Aortic smooth muscle cell (primary cell): ENCODE measurements around the gene PRAC2. TPM values are rescaled to one million over a fixed set of nuclear protein-coding genes. Genes with fewer than 3 reads are reported as not detected.

Experiments
- total RNA-seq: library from RNA; depleted of rRNA; stranded (reverse); fragments of >200 nt; gene quantifications from 2 replicates; pipeline ENCODE4 v1.2.3, GENCODE V29; 2014

Gene PRAC2
- not detected in 2 replicates for total RNA-seq

DNA sequence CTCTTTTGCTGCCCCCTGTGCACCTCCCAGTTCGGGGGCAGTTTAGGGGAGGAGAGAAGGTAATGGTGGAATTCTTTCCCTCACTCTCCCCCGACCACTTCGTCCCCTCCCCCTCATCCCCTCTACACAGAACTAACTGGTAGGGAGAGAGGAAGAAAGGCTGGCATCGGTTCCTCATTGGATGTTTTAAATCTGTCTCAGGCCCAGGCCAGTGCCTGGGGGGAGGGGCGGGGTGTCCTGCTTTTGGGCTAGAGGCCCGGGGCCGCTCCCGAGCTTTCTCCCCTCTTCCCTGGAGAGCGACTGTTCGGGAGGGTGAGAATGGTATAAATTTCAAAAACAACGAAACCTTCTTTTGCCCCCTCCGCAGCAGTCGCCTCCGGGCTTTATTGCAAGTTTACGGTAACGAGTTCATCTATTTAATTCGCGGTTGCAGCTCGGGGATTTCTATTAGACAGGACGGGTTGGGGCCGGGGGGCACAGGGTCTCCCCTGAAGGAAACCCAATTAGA is at the start of gene PRAC2:
Gene PRAC2, plus strand, starts transcription at position 271 of the 508 bp plus-strand sequence. CDS start 1,226 bp downstream, outside the sequence.

DNA sequence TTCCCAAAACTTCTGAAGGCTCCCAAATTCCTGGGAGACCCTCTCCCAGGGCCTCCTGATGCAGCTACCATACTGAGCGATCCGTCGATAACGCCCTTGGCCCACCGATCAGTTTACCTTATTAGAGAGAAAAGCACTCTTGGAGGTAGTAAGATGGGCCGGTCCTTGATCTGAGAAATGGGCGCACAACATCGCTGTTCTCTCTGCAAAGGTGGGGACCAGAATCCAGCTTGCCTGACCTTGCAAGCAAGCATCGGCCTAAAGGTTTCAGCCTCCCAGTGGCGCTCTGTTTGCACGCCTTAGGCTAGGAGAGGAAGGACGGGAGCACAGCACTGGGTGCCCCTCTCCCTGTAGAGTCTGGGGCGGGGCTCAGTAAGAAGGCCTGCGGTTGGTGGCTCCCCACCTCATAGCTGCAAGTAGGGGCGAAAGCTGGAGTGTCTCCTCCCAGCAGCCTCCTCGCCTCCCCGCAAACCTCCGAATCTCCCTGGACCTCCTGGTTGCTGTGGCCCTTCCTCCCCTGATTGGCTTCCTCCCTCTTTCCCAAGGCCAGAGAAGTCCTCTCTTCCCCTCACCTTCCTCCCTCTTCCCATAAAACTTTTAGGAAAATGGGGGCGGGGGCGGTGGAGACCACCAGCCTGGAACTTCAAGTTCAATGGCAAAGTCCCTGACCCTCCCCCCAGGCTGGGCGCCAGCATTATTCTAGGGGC is 631 bp upstream of the PRAC2 start, which contains the start of gene PRAC1:
Gene PRAC1, minus strand, starts transcription at position 318 of the 707 bp plus-strand sequence. Its CDS starts 126 bp downstream, at position 192.

DNA sequence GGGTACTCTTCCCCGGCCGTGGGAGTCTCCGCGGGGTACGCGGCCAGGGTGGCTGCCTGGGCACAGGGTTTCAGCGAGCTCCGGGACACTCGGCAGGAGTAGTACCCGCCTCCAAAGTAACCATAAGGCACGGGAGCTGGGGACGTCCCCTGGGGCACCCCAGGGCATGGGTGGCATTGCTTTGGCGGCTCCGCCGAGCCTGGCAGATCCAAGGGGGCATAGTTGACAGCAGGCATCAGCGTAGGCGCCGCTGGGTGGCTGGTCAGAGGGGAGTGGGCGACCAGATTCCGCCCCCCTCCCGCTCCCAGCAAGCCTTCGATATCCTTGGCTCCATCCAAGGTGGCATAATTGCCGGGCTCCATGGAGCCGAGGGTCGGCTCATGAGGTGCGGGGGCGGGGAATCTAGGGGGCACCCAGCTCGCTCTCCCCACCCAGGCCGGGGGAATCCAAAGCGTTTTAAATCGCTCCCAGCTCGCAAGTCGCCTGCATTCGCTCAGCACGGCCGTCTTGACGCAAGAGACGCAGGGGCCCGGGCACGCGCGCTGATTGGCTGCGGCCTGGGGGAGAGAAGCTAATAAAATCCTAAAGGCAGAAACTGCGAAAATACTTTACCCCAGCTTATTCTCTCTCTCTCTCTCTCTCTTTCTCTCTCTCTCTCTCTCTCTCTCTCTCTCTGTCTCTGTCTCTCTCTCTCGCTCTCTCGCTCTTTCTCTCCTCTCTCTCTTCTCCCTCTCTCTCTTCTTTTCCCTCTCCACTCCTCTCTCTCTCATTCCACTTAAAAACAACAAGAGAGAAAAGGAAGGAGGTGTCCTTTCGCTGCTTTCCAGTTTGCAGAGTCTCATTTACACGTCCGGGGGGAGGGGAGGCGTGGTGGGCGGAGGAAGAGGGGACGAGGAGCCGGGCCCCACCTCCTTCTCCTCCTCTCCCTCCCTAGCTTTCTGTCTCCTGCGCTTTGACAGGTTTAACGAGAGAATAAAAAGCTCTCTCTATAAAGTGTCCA is 5.5 kb downstream of the PRAC2 start, which contains the start of gene HOXB13:
Gene HOXB13, minus strand, starts transcription at position 519 of the 1,000 bp plus-strand sequence. Its CDS starts 157 bp downstream, at position 362.

Other genes starting within 250 kb of the PRAC2 start
- not detected in 2 replicates for gene HOXB1, start 192.2 kb upstream of the PRAC2 start, total RNA-seq
- 1.5 and 1.8 TPM in 2 replicates for gene HOXB2, start 178.1 kb upstream of the PRAC2 start, total RNA-seq
- gene HOXB4, start 144.8 kb upstream of the PRAC2 start, total RNA-seq: 0.06 and 0.26 TPM in 2 replicates
- 0.26 and 0.31 TPM in 2 replicates for gene HOXB3, start 132.9 kb upstream of the PRAC2 start, total RNA-seq
- not detected in 2 replicates for gene HOXB5, start 129.4 kb upstream of the PRAC2 start, total RNA-seq
- 0.13 TPM in 1 of 2 replicates, not detected in the other for gene HOXB6, start 118.2 kb upstream of the PRAC2 start, total RNA-seq
- not detected in 2 replicates for gene HOXB7, start 112.2 kb upstream of the PRAC2 start, total RNA-seq
- gene HOXB8, start 107.9 kb upstream of the PRAC2 start, total RNA-seq: not detected in 2 replicates
- gene HOXB9, start 96.8 kb upstream of the PRAC2 start, total RNA-seq: not detected in 2 replicates
- not detected in 2 replicates for gene PRAC1, start 667 bp upstream of the PRAC2 start, total RNA-seq
- not detected in 2 replicates for gene HOXB13, start 5.6 kb downstream of the PRAC2 start, total RNA-seq
- 0.06 TPM in 1 of 2 replicates, not detected in the other for gene TTLL6, start 94.0 kb downstream of the PRAC2 start, total RNA-seq
- 36.5 and 59.5 TPM in 2 replicates for gene CALCOCO2, start 107.8 kb downstream of the PRAC2 start, total RNA-seq
- 43.4 and 78.1 TPM in 2 replicates for gene ATP5MC1, start 169.6 kb downstream of the PRAC2 start, total RNA-seq
- 66.1 and 68.1 TPM in 2 replicates for gene UBE2Z, start 185.2 kb downstream of the PRAC2 start, total RNA-seq
- 126 and 153 TPM in 2 replicates for gene SNF8, start 221.7 kb downstream of the PRAC2 start, total RNA-seq
- not detected in 2 replicates for gene GIP, start 245.4 kb downstream of the PRAC2 start, total RNA-seq